GM19452 (cell line): ENCODE data around the gene RACGAP1.

Experiments used
- ATAC-seq: cut with Tn5 transposase; IDR thresholded peaks from one replicate; pipeline ENCODE4 v1.9.1; 2021; ENCODE audit not compliant: unreplicated experiment

The RACGAP1 gene

GRCh38 chr12:49944718-49945117 is 80.6 kb downstream of the RACGAP1 start:
- ATAC-seq: no peak

DNA sequence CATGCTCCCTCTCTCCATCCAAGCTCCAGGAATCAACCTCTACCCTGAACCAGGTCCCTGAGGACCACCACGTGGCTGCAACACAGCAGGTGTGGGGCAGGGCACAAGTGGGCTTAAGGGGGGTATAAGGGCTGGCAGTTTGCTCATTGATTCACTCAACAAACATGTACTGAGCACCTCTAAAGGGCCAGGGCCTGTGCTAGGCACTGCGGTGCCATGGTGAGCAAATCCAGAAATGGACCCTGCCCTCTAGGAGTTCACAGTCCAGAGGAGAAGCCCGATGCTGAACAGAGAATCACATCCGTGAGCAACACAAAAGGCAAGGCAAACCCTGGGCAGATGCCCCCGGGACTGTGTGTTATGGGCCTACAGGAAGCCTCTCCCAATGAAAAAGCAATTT is 81.2 kb downstream of the RACGAP1 start:
- ATAC-seq: no peak

DNA sequence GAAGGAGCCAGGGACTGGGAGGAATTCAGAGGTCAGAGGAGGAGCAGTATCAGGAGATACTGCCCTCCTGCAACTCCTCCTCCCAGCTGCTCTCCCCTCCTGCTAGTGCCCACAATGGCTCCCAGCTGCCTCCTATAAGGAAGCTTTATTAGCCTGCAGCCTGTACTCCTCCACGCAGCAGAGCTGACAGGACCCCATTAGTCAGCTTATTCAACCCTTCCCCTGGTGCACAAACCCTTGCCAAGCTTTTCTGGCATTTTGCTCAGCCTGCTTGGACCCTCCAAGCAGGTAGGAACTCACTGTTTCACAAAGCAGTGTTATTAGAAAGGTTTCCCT is 81.7 kb downstream of the RACGAP1 start:
- no peak for ATAC-seq

DNA sequence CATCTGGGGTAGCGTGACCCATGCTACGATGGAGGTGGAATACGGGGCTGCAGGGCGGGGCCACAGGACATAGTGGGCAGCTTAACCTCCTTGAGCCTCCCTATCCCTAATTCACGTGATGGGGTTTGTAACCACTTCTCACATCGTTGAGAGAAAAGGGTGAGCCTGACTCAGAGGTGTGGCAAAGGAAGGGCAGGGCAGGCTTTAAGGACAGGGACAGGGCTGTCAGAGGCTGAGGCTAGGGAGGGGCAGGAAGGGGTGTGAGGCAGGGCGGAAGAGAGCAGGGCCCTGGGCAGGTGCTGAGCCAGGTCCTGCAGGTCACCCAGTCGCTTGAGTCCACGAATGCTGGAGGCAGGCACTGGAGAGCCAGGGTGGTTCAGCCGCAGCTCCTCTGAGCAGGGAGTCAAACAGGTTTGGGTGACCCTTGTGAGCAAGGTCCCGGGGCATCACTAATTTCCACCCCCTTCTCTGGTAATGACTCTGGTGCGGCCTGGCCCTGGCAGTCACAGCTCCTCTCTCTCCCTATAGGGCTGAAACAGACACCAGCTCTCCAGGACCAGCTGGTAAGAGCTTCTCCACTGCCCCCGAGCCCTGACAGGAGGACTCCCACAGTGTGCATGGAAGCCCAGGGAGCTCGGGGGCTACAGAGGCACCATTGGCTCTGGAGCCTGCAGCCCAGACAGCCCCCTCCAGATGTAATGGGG is 82.2 kb downstream of the RACGAP1 start:
- no peak for ATAC-seq

- ATAC-seq: no peak
These were observed 82.8 kb downstream of the RACGAP1 start for GRCh38 chr12:49942512-49942893.

DNA sequence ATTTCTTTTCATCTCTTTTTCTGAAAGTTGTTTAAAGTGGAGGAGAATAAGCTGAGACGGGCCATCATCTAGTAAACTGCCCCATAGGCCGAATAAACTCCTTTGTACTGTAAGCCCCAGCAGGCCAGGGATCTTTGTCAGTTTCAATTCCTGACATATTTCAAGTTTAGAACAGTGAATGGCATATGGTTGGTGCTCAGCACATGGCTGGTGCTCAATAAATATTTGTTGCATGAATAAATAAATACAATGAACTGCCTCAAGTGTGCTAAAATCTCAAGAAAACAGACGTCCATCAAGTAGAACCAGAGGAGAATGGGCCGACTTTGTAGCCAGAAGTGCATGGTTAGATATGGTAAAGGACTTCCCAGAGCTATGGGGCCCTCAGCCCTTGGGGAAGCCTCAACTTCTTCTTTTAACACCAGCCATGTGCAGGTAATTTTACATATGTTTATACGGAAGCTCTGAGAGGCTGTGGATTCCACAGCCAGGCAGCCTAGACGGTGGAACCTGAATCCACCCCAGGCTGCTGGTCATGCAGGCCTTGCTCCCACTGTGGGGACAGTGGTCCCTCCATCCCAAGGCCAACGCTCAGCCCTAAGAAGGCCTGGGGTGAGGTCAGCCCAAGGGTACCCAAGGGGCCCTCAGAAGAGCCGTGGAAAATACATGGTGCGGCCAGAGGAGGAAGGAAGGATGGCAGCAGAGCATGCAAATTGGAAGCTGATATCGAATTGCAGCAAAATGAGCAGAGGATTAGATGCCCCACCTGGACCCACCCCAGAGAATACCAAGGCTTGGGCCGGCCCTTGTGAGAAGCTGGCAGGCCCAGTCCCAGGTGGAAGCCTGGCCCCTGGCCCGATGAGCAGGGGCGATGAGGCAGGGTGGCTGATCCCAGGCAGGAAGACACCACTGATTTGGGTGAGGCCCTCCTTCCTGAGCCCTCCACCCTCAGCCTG is 83.5 kb downstream of the RACGAP1 start:
- ATAC-seq: no peak

DNA sequence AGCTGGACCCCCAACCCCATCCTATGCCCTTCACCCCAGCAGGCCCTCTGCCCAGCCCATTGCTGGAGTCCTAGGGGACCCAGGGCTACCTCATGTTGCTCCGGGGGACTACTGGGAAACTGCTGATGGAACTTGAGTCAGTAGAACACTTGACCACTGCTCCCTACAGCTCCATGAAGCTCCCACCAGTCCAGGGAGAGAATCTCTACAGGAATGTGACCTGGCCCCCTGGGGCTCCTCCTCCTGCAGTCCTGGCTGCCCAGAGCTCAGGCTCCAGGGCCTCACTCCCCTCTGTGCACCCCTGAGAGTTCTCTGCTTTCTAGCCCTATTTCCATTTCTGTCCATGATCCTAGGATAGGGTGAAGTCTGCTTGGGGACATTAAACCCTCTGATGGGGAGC is 85.6 kb downstream of the RACGAP1 start:
- no peak for ATAC-seq

DNA sequence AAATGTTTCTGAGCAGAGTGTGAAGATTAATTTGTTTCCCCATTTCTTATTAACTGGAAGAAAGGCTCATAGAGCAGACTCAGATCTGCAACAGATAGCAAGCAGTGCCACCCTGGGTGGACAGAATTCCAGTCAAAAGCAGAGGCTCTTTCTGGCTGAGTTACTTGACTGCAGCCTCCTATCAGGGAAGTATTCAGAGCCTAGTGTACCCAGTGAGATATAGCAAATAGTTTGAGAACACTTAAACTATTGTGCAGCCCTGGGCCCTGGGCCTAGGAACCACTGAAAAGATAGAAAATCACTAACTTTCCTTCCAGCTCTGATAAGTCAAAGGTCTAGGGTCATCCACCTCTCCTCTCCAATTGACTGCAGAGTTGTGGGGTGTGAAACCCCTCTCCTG is 86.0 kb downstream of the RACGAP1 start:
- ATAC-seq: no peak
